Mesothelial cell of epicardium (in vitro differentiated cells): ENCODE data around the gene LHX8. TPM values are rescaled to one million over a fixed set of nuclear protein-coding genes. Genes with fewer than 3 reads are reported as not detected.

Experiments used
- DNase-seq, 2 experiments: peaks; one replicate each; pipeline ENCODE4 v3.0.0; 2021; ENCODE audit warnings: low spot score in 2 of 2; ENCODE audit not compliant: unreplicated experiment in 2 of 2
- H3K27ac Mint-ChIP-seq: 2 replicates; pipeline ENCODE4 v1.8.0; 2021; ENCODE audit warnings: mixed read lengths
- H3K27me3 Mint-ChIP-seq: 2 replicates; pipeline ENCODE4 v1.8.0; 2021; ENCODE audit warnings: low read depth, mixed read lengths
- H3K36me3 Mint-ChIP-seq: 2 replicates; pipeline ENCODE4 v1.8.0; 2021; ENCODE audit warnings: mixed read lengths
- H3K4me1 Mint-ChIP-seq: 2 replicates; pipeline ENCODE4 v1.8.0; 2021; ENCODE audit warnings: mixed read lengths
- H3K4me3 Mint-ChIP-seq: 2 replicates; pipeline ENCODE4 v1.8.0; 2021; ENCODE audit warnings: mild to moderate bottlenecking, moderate library complexity, mixed read lengths
- H3K9me3 Mint-ChIP-seq: 2 replicates; pipeline ENCODE4 v1.8.0; 2021; ENCODE audit warnings: mixed read lengths
- CTCF ChIP-seq: fragments of 200-600 bp; sonication (generic); IDR thresholded peaks from one replicate; pipeline ENCODE4 v1.5.0; 2021; ENCODE audit warnings: antibody characterized with exemption; ENCODE audit not compliant: unreplicated experiment
- total RNA-seq: library from RNA; stranded (reverse); gene quantifications from 3 replicates; pipeline ENCODE4 v1.2.1, GENCODE V29; 2021

Gene LHX8
- total RNA-seq, 1 donor from 2014 or later: 0.36 TPM

- H3K27me3 Mint-ChIP-seq: peaks cover 34% of the 10 kb centered on the region
- no peaks in the 10 kb centered on the region for H3K4me1 Mint-ChIP-seq
- no peak overlapping the region for H3K4me3 Mint-ChIP-seq
- H3K27ac Mint-ChIP-seq: no peak overlapping the region
- no peak for TF ChIP-seq CTCF
- no peaks in the 10 kb centered on the region for H3K9me3 Mint-ChIP-seq
- DNase-seq: no peak
- H3K36me3 Mint-ChIP-seq: no peaks in the 10 kb centered on the region
Observed at GRCh38 chr1:75202751-75203150, 68.6 kb downstream of the LHX8 start.

- DNase-seq: no peak
- peak; percentile 53 for TF ChIP-seq CTCF
- H3K36me3 Mint-ChIP-seq: no peaks in the 10 kb centered on the region
- peaks cover 28% of the 10 kb centered on the region for H3K27me3 Mint-ChIP-seq
- H3K9me3 Mint-ChIP-seq: no peaks in the 10 kb centered on the region
- H3K4me1 Mint-ChIP-seq: no peaks in the 10 kb centered on the region
- H3K4me3 Mint-ChIP-seq: no peak overlapping the region
- H3K27ac Mint-ChIP-seq: no peak overlapping the region
Observed at GRCh38 chr1:75203415-75204277, 69.5 kb downstream of the LHX8 start.

GRCh38 chr1:75208862-75209261 lies 74.7 kb downstream of the LHX8 start:
- no peaks in the 10 kb centered on the region for H3K4me1 Mint-ChIP-seq
- H3K27me3 Mint-ChIP-seq: peaks cover 20% of the 10 kb centered on the region
- H3K27ac Mint-ChIP-seq: no peak overlapping the region
- no peak for TF ChIP-seq CTCF
- H3K36me3 Mint-ChIP-seq: no peaks in the 10 kb centered on the region
- no peak overlapping the region for H3K4me3 Mint-ChIP-seq
- no peaks in the 10 kb centered on the region for H3K9me3 Mint-ChIP-seq
- no peak for DNase-seq
